Measurements from ENCODE around the gene BUB1. TPM values are rescaled to one million over a fixed set of nuclear protein-coding genes. Genes with fewer than 3 reads are reported as not detected.

The BUB1 gene
- total RNA-seq, 1 donor = 37.1 TPM

DNA sequence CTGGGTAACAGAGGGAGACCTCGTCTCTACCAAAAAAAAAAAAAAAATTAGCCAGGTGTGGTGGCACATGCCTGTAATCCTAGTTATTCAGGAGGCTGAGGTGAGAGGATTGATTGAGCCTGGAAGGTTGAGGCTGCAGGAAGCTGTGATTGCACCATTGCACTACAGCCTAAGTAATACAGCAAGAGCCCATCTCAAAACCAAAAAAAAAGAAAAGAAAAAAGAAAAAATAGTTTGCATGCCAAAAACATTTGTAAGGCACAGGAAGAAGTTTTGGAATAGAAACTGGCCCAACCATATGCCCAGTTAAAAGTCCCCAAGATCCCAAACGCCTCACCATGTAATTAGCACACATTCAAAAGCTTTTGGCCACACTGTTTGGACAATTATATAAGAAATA is 41.1 kb upstream of the BUB1 start:
- TF ChIP-seq, protein P1, sequence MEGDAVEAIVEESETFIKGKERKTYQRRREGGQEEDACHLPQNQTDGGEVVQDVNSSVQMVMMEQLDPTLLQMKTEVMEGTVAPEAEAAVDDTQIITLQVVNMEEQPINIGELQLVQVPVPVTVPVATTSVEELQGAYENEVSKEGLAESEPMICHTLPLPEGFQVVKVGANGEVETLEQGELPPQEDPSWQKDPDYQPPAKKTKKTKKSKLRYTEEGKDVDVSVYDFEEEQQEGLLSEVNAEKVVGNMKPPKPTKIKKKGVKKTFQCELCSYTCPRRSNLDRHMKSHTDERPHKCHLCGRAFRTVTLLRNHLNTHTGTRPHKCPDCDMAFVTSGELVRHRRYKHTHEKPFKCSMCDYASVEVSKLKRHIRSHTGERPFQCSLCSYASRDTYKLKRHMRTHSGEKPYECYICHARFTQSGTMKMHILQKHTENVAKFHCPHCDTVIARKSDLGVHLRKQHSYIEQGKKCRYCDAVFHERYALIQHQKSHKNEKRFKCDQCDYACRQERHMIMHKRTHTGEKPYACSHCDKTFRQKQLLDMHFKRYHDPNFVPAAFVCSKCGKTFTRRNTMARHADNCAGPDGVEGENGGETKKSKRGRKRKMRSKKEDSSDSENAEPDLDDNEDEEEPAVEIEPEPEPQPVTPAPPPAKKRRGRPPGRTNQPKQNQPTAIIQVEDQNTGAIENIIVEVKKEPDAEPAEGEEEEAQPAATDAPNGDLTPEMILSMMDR (IDR thresholded peaks at IDR 0.05; ENCODE audit: insufficient read depth, low read depth, low read length) = no peak
- no peak overlapping the region for H3K4me3 ChIP-seq (ENCODE audit: low read depth, low read length)
- DNase-seq (ENCODE audit: low read depth) = no peak

DNA sequence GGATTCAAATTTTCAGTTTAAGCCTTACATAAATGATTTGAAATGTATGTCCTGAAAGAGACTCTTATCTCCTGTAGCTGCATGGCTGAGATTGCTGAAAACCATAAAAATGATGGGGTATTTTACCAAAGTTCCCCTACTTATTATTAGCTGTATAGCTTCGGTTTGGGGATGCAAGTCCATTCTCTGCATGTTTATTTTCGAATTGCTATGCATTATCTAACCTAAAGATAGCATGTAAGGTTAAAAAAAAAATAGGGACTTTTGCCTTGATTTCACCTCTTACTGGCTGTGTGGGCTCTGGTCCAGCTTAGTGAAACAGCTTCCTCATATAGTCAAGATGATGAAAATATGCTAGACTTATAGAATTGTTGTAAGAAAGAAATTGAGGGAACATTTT is 40.5 kb upstream of the BUB1 start:
- H3K4me3 ChIP-seq (ENCODE audit: low read depth, low read length) = no peak overlapping the region
- TF ChIP-seq, protein P1 (IDR thresholded peaks at IDR 0.05; ENCODE audit: insufficient read depth, low read depth, low read length) = no peak
- no peak for DNase-seq (ENCODE audit: low read depth)

DNA sequence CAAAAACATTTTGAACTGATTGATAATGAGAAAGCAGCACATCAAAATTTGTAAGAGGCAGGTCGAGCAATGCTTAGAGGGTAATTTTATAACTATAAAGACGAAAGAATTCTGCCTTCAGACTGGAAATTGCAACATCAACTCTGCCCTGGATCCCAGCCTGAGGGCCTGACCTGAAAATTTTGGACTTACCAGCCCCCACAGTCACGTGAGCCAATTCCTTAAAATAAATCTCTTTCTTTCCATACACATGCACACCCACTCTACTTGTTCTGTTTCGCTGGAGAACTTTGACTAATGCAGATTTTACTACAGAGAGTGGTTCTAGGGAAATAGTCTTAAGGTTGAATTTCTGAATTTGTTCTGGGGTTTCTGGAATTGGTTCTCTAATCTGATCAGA is 39.9 kb upstream of the BUB1 start:
- DNase-seq (ENCODE audit: low read depth) = no peak
- H3K4me3 ChIP-seq (ENCODE audit: low read depth, low read length) = no peak overlapping the region
- TF ChIP-seq, protein P1 (IDR thresholded peaks at IDR 0.05; ENCODE audit: insufficient read depth, low read depth, low read length) = no peak

DNA sequence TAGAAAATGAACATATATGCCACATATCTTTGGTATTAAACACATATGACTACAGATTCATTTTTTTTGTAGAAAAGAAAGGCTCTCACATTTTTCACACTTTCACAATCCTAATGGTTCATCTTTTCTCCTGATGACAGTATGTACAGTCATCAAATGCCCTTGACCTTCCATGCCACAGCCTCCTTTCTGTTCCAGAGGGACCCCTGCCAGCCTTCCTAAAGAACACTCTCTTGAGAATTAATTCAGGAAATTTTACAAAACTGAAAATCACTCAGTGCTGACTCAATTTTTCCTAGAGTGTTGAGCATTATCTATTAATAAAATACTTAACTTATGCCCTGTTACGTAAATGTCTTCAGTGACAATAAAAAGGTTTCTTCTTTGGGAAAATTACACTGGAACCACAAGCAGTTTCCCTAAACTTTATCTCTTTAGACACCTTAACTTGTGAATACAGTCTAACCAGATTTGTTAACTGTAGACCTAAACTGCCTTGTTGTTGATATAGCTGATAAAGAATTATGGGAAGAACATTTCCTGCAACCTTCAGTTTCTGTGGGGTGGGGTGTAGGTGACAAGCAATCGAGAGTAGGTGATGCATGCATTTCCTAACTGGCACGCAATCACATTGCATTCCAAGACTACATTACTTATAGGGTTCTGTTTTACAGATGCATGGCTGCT is 39.2 kb upstream of the BUB1 start:
- DNase-seq (ENCODE audit: low read depth) = no peak
- H3K4me3 ChIP-seq (ENCODE audit: low read depth, low read length) = no peak overlapping the region
- TF ChIP-seq, protein P1 (IDR thresholded peaks at IDR 0.05; ENCODE audit: insufficient read depth, low read depth, low read length) = no peak

DNA sequence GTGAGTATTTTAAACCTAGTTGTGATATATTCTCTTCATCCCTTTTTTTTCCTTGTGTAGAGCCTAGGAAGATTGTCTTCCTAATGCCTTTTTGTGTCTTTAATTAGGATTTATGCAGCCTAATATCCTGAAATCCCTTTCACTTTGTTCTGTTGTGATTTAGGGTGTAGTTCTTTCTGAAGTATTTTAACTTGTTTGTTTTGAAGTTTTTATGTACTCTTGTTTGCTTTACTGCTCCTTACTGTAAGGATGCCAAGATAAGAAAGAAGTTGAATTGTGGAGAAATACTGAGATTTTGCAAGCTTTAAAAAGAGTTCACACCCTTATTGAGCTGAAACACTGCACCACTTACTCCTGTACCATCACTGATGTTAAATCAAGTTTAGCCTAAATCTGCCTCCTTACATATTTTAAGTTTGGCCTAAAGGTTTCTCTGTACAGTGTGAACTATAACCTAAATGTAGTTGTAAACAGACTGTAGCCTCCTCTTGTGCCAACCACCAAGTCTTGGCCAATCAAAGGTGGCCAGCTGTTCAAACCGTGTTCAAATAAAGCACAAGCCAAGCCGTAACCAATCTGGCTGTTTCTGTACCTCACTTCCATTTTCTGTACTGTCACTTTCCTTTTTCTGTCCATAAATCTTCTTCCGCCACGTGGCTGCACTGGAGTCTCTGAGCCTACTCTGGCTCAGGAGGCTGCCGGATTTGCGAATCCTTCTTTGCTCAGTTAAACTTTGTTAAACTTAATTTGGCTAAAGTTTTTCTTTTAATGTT is 36.8 kb upstream of the BUB1 start:
- H3K4me3 ChIP-seq (ENCODE audit: low read depth, low read length) = no peak overlapping the region
- TF ChIP-seq, protein P1 (IDR thresholded peaks at IDR 0.05; ENCODE audit: insufficient read depth, low read depth, low read length) = no peak
- peak; percentile 46 for DNase-seq (ENCODE audit: low read depth)

DNA sequence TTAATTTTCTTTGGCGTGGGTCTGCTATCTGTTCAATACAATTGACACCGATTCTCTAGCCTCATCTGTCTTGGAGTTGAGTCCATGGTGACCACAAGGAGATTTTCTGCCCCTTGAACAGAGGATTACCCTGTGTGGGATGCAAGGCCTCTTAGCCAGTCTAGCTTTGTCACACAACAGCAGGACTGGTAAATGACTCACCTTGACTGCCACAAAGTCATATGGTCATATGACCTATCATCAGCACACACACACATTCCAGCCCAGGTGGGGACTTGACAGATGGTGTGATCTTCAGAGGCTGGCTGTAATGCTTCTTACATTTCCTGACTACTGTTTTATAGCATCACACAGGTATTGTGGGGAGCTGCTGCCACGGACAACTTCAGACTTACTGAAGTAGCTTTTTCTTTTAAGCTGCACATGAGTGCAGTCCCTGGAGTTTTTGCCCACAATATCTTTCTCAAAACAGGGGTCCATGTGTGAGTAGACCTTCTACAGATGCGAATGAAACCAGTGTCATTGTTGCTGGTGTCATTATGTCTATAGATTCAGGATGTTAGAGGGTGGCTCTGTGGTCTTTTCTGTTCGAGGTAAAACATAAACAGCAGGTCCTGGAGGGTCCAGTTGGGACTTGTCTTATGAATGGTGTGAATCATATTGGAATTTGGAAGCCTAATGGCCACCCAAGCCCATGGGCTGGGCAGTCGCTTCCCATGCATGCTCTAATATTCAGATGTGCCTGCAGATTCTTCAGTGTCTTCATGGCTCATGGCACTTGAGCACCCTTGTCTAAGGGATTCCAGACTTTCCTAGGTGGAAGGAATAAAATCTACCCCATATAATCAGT is 35.9 kb upstream of the BUB1 start:
- TF ChIP-seq, protein P1 (IDR thresholded peaks at IDR 0.05; ENCODE audit: insufficient read depth, low read depth, low read length) = no peak
- no peak for DNase-seq (ENCODE audit: low read depth)
- no peak overlapping the region for H3K4me3 ChIP-seq (ENCODE audit: low read depth, low read length)
